PFSK-1 (cell line): Measurements from ENCODE around the gene MIPOL1.

Source experiments
- FOXP2 ChIP-seq: optimal IDR thresholded peaks from 2 replicates; pipeline ENCODE3; 2011; ENCODE audit warnings: borderline replicate concordance, control low read depth, inconsistent platforms; ENCODE audit not compliant: insufficient read depth; ENCODE audit errors: extremely low read length, extremely low read depth
- POLR2AphosphoS5 ChIP-seq: IDR thresholded peaks from 2 replicates; pipeline ENCODE4 v1.6.1; 2012; ENCODE audit warnings: low read depth, mild to moderate bottlenecking, control low read depth, low read length, moderate library complexity
- SIN3A ChIP-seq: IDR thresholded peaks from 2 replicates; pipeline ENCODE4 v1.6.1; 2012; ENCODE audit warnings: mild to moderate bottlenecking, low read length, moderate library complexity, borderline replicate concordance; ENCODE audit not compliant: insufficient read depth
- TAF1 ChIP-seq: IDR thresholded peaks from 2 replicates; pipeline ENCODE4 v1.6.1; 2012; ENCODE audit warnings: low read length, control low read depth, borderline replicate concordance; ENCODE audit not compliant: insufficient read depth
- TF ChIP-seq, protein P1 (sequence below), 2 experiments: IDR thresholded peaks; 2 replicates each; pipeline versions ENCODE4 v1.6.1 to v1.8.0; 2011 to 2012; ENCODE audit warnings: low read depth in 2 of 2, low read length in 2 of 2, control low read depth in 1 of 2, inconsistent platforms in 1 of 2, mild to moderate bottlenecking in 1 of 2, moderate library complexity in 1 of 2; ENCODE audit not compliant: insufficient read depth in 1 of 2

DNA sequence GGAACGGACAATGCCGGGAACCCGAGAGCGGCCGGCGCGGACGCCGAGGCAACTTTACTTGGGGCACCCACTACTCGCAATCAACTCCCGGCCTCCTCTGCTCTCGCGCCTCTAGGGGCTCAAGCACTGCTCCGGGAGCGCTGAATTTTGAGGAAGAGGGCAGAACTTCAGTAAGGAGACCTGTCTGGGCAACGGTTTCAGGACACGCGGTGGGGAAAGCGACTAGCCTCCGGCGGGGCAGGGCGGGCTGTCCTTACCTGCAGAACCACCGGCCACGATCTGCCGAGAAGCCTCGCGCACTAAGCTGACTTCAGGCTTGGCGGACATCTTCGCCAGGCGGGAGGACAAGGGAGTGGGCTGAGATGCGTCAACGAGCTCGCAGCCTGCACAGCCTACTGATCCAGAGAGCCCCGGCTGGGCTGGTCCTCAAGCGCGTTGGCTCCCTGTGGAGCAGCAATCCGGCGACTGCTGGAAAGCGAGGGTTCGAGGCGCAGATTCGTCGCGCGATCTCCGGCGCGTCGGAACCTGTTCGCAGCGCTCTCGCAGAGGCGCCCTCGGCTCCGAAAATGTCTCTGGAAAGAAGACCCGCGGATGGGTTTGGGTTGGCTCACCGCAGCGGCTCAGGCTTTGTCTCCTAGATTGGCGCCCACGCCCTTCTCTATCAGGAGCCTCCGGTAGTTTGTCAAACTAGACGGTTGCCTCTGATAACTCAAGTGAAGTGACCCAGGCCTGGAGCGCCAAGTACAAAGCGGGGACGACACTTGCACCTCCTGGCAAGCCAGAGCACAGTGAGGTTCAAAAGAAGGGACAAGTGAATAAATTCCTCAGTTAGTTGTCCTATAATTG is 25.5 kb upstream of the MIPOL1 start, which contains the start of gene SLC25A21:
- TF ChIP-seq POLR2AphosphoS5 (no peak), SIN3A (no peak), TAF1 (no peak), FOXP2 (no peak)
- TF ChIP-seq, protein P1, sequence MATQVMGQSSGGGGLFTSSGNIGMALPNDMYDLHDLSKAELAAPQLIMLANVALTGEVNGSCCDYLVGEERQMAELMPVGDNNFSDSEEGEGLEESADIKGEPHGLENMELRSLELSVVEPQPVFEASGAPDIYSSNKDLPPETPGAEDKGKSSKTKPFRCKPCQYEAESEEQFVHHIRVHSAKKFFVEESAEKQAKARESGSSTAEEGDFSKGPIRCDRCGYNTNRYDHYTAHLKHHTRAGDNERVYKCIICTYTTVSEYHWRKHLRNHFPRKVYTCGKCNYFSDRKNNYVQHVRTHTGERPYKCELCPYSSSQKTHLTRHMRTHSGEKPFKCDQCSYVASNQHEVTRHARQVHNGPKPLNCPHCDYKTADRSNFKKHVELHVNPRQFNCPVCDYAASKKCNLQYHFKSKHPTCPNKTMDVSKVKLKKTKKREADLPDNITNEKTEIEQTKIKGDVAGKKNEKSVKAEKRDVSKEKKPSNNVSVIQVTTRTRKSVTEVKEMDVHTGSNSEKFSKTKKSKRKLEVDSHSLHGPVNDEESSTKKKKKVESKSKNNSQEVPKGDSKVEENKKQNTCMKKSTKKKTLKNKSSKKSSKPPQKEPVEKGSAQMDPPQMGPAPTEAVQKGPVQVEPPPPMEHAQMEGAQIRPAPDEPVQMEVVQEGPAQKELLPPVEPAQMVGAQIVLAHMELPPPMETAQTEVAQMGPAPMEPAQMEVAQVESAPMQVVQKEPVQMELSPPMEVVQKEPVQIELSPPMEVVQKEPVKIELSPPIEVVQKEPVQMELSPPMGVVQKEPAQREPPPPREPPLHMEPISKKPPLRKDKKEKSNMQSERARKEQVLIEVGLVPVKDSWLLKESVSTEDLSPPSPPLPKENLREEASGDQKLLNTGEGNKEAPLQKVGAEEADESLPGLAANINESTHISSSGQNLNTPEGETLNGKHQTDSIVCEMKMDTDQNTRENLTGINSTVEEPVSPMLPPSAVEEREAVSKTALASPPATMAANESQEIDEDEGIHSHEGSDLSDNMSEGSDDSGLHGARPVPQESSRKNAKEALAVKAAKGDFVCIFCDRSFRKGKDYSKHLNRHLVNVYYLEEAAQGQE (IDR thresholded peaks at IDR 0.05; ENCODE audit: insufficient read depth in 1 of 2, low read depth in 2 of 2, low read length in 2 of 2) = no peak
